ENCODE data around the gene HOOK2. TPM values are rescaled to one million over a fixed set of nuclear protein-coding genes. Genes with fewer than 3 reads are reported as not detected.

Gene HOOK2
- total RNA-seq, 1 experiment from 2014 or later: 14.3 TPM

GRCh38 chr19:12797141-12797587 lies 21.8 kb upstream of the HOOK2 start:
- intact Hi-C loops (cut with micrococcal nuclease; ENCODE audit: unreplicated experiment) (loop anchor here (5.0 kb wide), 1 partner anchor 35 kb away; no protein-coding TSS in a partner anchor), in situ Hi-C loops (cut with HindIII; ENCODE audit: low pct_unique_long_range_greater_than_20kb, low sequenced_read_pairs) (no loop called here)
- no peak for DNase-seq (ENCODE audit: low read depth, low spot score)
- Histone ChIP-seq H3K27ac (ENCODE audit: low read length) (no peak overlapping the region), H3K4me3 (ENCODE audit: low read depth in 2 of 2, low read length in 2 of 2) (no peak overlapping the region), H3K4me1 (ENCODE audit: control insufficient read depth, insufficient read depth, low read length) (peaks cover 9% of the 10 kb centered on the region), H3K27me3 (ENCODE audit: control insufficient read depth, insufficient read depth, low read length) (no peaks in the 10 kb centered on the region), H3K9me3 (ENCODE audit: control insufficient read depth, insufficient read depth, low read depth, low read length) (no peaks in the 10 kb centered on the region), H3K36me3 (ENCODE audit: control insufficient read depth, insufficient read depth, low read length) (peaks cover 6% of the 10 kb centered on the region)
- POLR2A ChIA-PET: no interaction called here
- no peak for TF ChIP-seq SIN3A (IDR thresholded peaks at IDR 0.05; ENCODE audit: borderline replicate concordance, insufficient read depth, low read depth, low read length)
- no peak for TF ChIP-seq TCF7L2 (IDR thresholded peaks at IDR 0.05; ENCODE audit: low read depth, low read length)
- no peak for ATAC-seq
- no TSS peak for BruUV-seq (replicated peaks)
- CTCF ChIA-PET: interaction anchor here (2.9 kb wide), 1 partner anchor 31 kb away, joined by 37 read pairs; no protein-coding TSS in a partner anchor

- H3K4me3 ChIP-seq (ENCODE audit: low read depth in 2 of 2, low read length in 2 of 2): peak overlapping the region in 1 of 2 experiments; percentile 23; a peak in 2 of 4 replicates
- no peak for DNase-seq (ENCODE audit: low read depth, low spot score)
- H3K27ac ChIP-seq (ENCODE audit: low read length): peak overlapping the region; percentile 82
- peaks cover 5% of the 10 kb centered on the region for H3K36me3 ChIP-seq (ENCODE audit: control insufficient read depth, insufficient read depth, low read length)
- H3K27me3 ChIP-seq (ENCODE audit: control insufficient read depth, insufficient read depth, low read length): no peaks in the 10 kb centered on the region
- ChIA-PET POLR2A (interaction anchor here (1.5 kb wide), 1 partner anchor 31 kb away, joined by 17 read pairs; no protein-coding TSS in a partner anchor), CTCF (interaction anchor here (0.6 to 2.9 kb wide), 9 partner anchors 19 to 80 kb away, joined by 3 to 37 read pairs (median 6); no protein-coding TSS in a partner anchor)
- peaks cover 9% of the 10 kb centered on the region for H3K4me1 ChIP-seq (ENCODE audit: control insufficient read depth, insufficient read depth, low read length)
- intact Hi-C loops (cut with micrococcal nuclease; ENCODE audit: unreplicated experiment) (loop anchor here (5.0 kb wide), 1 partner anchor 34 kb away; no protein-coding TSS in a partner anchor), in situ Hi-C loops (cut with HindIII; ENCODE audit: low pct_unique_long_range_greater_than_20kb, low sequenced_read_pairs) (no loop called here)
- no peaks in the 10 kb centered on the region for H3K9me3 ChIP-seq (ENCODE audit: control insufficient read depth, insufficient read depth, low read depth, low read length)
- no TSS peak for BruUV-seq (replicated peaks)
- ATAC-seq: peak; percentile 47
- peak; percentile 85 for TF ChIP-seq CTCF (IDR thresholded peaks at IDR 0.05)
- no peak for TF ChIP-seq SIN3A (IDR thresholded peaks at IDR 0.05; ENCODE audit: borderline replicate concordance, insufficient read depth, low read depth, low read length)
- no peak for TF ChIP-seq POLR2AphosphoS5 (IDR thresholded peaks at IDR 0.05; ENCODE audit: low read depth, low read length)
Observed at GRCh38 chr19:12796146-12797071, 21.1 kb upstream of the HOOK2 start.

- H3K4me3 ChIP-seq (ENCODE audit: low read depth in 2 of 2, low read length in 2 of 2): no peak overlapping the region
- ATAC-seq (no peak), DNase-seq (ENCODE audit: low read depth, low spot score) (no peak)
- ChIA-PET POLR2A (interaction anchor here (0.6 kb wide), 1 partner anchor 12 kb away, joined by 7 read pairs; no protein-coding TSS in a partner anchor), CTCF (interaction anchor here (0.7 to 2.9 kb wide), 5 partner anchors 18 to 35 kb away, joined by 7 to 37 read pairs (median 12); no protein-coding TSS in a partner anchor)
- H3K36me3 ChIP-seq (ENCODE audit: control insufficient read depth, insufficient read depth, low read length): peaks cover 2% of the 10 kb centered on the region
- no TSS peak for BruUV-seq (replicated peaks)
- no peaks in the 10 kb centered on the region for H3K27me3 ChIP-seq (ENCODE audit: control insufficient read depth, insufficient read depth, low read length)
- intact Hi-C loops (cut with micrococcal nuclease; ENCODE audit: unreplicated experiment): loop anchor here (5.0 kb wide), 1 partner anchor 33 kb away; no protein-coding TSS in a partner anchor
- in situ Hi-C loops (cut with HindIII; ENCODE audit: low pct_unique_long_range_greater_than_20kb, low sequenced_read_pairs): no loop called here
- 0 out of 2 replicates have a peak overlapping the region, but pooled peaks have one; percentile 23 for H3K27ac ChIP-seq (ENCODE audit: low read length)
- peaks cover 15% of the 10 kb centered on the region for H3K4me1 ChIP-seq (ENCODE audit: control insufficient read depth, insufficient read depth, low read length)
- TF ChIP-seq POLR2AphosphoS5 (IDR thresholded peaks at IDR 0.05; ENCODE audit: low read depth, low read length) (no peak), TCF7L2 (IDR thresholded peaks at IDR 0.05; ENCODE audit: low read depth, low read length) (no peak), CTCF (IDR thresholded peaks at IDR 0.05) (no peak), REST (IDR thresholded peaks at IDR 0.05; ENCODE audit: insufficient read depth in 1 of 2, low read depth in 2 of 2, low read length in 1 of 2) (no peak), SIN3A (IDR thresholded peaks at IDR 0.05; ENCODE audit: borderline replicate concordance, insufficient read depth, low read depth, low read length) (no peak)
- no peaks in the 10 kb centered on the region for H3K9me3 ChIP-seq (ENCODE audit: control insufficient read depth, insufficient read depth, low read depth, low read length)
Observed at GRCh38 chr19:12794971-12795381, 19.6 kb upstream of the HOOK2 start.

Measured in Panc1 (cell line).